Bronchial epithelial cell (primary cell): Measurements from ENCODE around the gene TUBA3D. TPM values are rescaled to one million over a fixed set of nuclear protein-coding genes. Genes with fewer than 3 reads are reported as not detected.
"Not testable (repeated sequence)": the region's sequence is repeated elsewhere in the genome, so short reads cannot be mapped to it uniquely, and the experiment has no call there.

Experiments used
- DNase-seq: peaks from one replicate; pipeline ENCODE4 v3.0.0-alpha.2; 2010; ENCODE audit warnings: low read depth
- FAIRE-seq: peaks from 2 replicates; lab custom pipeline; 2011; peaks lifted over from hg19 to GRCh38; lab: Jason Lieb, UNC
- H3K27me3 ChIP-seq: 2 replicates; pipeline ENCODE4 v1.5.1; 2011; ENCODE audit warnings: low read length; ENCODE audit not compliant: control insufficient read depth, insufficient read depth
- H3K36me3 ChIP-seq: 2 replicates; pipeline ENCODE4 v1.5.1; 2011; ENCODE audit warnings: low read length; ENCODE audit not compliant: control insufficient read depth, insufficient read depth
- H3K4me3 ChIP-seq: 2 replicates; pipeline ENCODE4 v1.5.1; 2011; ENCODE audit warnings: mild to moderate bottlenecking, low read depth, low read length, control low read depth
- CTCF ChIP-seq: IDR thresholded peaks from 2 replicates; pipeline ENCODE4 v1.5.1; 2011; ENCODE audit warnings: mild to moderate bottlenecking, moderate library complexity, low read length, control low read depth, inconsistent platforms; ENCODE audit not compliant: insufficient read depth, severe bottlenecking
- total RNA-seq: library from RNA; depleted of rRNA; stranded (reverse); fragments of >200 nt; gene quantifications from 2 replicates; pipeline ENCODE4 v1.2.1, GENCODE V29; 2014

Gene TUBA3D
- total RNA-seq, 1 donor from 2014 or later: not detected

- DNase-seq (no peak), FAIRE-seq (no peak)
- no peaks in the 10 kb centered on the region for H3K27me3 ChIP-seq
- TF ChIP-seq CTCF: no peak
- peaks cover 6% of the 10 kb centered on the region for H3K36me3 ChIP-seq
- H3K4me3 ChIP-seq: no peak overlapping the region
These were observed 44.6 kb downstream of the TUBA3D start for GRCh38 chr2:131520526-131520925.

GRCh38 chr2:131521524-131521923 is 45.6 kb downstream of the TUBA3D start:
- not testable (repeated sequence) for H3K36me3 ChIP-seq, H3K27me3 ChIP-seq, FAIRE-seq, H3K4me3 ChIP-seq, DNase-seq

- FAIRE-seq: no peak
- no peak for TF ChIP-seq CTCF
- no peak overlapping the region for H3K4me3 ChIP-seq
- no peak for DNase-seq
- no peaks in the 10 kb centered on the region for H3K27me3 ChIP-seq
- H3K36me3 ChIP-seq: peaks cover 6% of the 10 kb centered on the region
These were observed 46.3 kb downstream of the TUBA3D start for GRCh38 chr2:131521961-131522781.

DNA sequence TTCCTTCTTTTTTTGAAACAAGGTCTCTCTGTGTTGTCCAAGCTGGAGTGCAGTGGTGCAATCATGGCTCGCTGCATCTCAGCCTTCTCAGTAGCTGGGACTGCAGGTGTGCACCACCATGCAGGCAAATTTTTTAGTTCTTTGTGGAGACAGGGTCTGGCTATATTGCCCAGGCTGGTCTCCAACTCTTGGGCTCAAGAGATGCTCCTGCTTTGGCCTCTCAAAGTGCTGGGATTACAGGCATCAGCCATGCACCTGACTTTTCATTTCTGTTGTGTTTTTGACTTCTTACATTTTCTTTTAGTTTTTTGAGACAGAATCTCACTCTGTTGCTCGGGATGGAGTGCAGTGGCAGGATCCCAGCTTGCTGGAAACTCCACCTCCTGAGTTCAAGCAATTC is 49.3 kb downstream of the TUBA3D start:
- DNase-seq, H3K4me3 ChIP-seq, H3K27me3 ChIP-seq, H3K36me3 ChIP-seq, FAIRE-seq: not testable (repeated sequence)

GRCh38 chr2:131527131-131528001 is 51.4 kb downstream of the TUBA3D start, which contains the start of gene CCDC74A:
TSS of gene CCDC74A (plus strand) at chr2:131527888. CDS start at chr2:131527971, 83 bp downstream.
- DNase-seq: peak; percentile 10
- H3K36me3 ChIP-seq, FAIRE-seq: not testable (repeated sequence)

DNA sequence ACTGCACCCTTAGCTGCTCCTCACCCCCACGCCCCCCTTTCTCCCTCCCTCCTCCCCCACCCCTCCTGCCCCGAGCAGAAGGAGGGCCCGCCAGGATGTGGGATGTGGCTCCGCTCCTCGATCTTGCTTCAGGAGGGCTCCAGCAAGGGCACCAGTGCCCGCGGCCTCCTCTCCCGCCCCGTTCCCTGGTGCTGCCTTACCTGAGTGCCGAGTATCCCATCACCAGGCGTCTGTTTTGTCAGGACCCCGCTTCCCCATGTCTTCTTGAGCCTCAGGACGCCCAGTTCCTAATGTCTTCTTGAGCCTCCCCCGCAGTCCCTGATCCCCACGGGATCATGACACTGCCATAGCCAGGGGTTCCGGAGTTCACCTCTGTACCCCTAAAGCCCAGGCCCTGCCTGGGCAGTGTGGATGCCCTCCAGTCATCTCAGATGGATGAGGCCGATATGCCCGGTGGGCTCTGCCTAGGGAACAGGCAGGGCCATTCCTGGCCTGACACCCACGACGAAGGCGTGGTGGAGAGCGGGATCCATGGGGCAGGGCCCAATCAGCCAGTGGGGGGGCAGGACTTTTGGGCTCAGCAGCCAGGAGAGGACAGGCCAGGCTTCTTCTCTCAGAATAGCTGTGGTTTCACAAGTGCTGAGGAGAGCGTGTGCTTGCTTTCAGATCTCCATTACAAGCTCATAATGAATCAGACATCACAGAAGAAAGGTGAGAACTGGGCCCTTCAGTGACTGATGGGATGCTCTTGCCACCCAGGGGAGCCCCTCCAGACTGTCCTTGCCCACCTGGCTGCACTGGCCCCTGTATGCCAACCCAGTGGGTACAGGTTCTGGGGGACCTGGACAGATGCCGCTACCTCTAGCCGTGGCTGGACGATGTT is 53.3 kb downstream of the TUBA3D start:
- not testable (repeated sequence) for H3K36me3 ChIP-seq, H3K27me3 ChIP-seq, DNase-seq, FAIRE-seq, H3K4me3 ChIP-seq

More at GRCh38 chr2:131527131-131528001, 51.4 kb downstream of the TUBA3D start, which contains the start of gene CCDC74A:
- not testable (repeated sequence) for H3K27me3 ChIP-seq
- peak within 1 kb of the TSS; percentile 20 for H3K4me3 ChIP-seq

DNA sequence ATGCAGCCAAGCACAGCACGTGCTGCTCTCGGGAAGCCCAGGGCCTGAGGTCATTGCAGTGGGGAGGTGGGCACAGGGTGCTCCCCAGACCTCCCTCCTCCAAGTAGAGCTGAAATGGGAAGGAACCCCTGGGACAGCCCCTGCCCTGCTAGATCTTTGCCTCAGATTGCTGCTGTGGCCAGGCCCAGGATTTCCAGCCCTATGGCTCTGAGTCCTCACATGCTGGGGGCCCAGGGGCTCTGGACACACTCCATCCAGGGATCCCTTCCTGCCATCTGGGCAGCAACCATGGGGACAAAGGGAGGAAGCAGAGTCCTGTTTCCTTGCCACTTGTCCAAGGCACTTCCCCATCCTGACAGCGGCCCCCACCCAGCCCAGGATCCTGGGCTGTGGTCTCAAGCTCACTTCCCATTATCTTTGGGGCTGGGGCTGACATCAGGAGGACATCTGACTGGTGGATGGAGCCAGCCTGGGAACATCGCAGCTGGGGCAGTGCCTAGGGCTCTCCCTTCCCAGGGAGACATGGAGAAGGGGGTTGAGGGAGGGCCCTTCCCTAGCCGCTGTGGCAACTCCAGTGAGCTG is 54.0 kb downstream of the TUBA3D start:
- not testable (repeated sequence) for H3K4me3 ChIP-seq, H3K36me3 ChIP-seq, FAIRE-seq, DNase-seq, H3K27me3 ChIP-seq
